ENCODE measurements around the gene DNM3. TPM values are rescaled to one million over a fixed set of nuclear protein-coding genes. Genes with fewer than 3 reads are reported as not detected.
A peak's percentile ranks its signal among the peaks of the same experiment; 100 is the strongest.
"Not testable (repeated sequence)": the region's sequence is repeated elsewhere in the genome, so short reads cannot be mapped to it uniquely, and the experiment has no call there.

The DNM3 gene
- polyA plus RNA-seq, 3 donors from 2014 or later = 0.52 to 1.2 (median 0.99) TPM

DNA sequence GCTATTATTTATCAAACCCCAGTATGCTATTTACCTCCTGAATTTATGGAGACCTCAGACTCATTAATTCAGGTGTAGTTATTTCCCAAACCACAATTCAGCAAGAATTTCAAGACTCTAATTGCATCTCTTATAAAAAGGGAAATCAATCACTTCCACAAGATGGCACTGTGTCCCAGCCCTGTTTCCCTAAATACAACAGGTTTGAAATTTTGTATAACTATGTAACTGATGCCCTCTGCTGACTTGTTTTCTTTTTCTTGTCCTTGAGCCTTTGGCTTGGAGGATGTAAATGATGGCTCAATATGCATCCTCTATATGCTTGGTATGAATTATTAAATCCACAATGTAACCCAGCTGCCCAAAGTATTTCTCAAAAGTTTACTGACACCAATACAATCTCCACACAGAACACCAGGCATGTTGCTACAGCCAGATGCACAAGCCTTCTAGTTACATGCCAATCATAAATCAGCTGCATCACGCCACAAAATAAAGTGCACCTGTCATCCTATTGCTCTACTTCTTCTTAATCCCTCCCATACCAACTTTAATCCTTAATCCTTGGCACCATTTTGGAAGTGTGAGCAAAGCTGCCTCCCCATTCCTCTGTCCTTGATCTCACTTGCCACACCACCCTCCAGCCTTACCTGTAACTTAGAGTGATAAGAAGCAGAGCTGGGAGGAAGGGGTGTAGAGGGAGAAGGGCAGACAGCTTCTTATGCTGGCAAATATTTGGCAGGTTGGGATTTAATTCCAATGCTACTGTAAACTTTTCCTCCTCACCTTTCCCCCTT is 588.2 kb downstream of the DNM3 start:
- no peaks in the 10 kb centered on the region for H3K9me3 Mint-ChIP-seq
- peaks cover 0 to 5% (median 0%) of the 10 kb centered on the region in 3 donors for H3K36me3 Mint-ChIP-seq
- no peak overlapping the region for H3K4me3 Mint-ChIP-seq
- peak overlapping the region in 1 of 6 donors; percentile 42 for H3K27ac Mint-ChIP-seq
- peaks cover 7 to 17% of the 10 kb centered on the region in 2 donors for H3K4me1 Mint-ChIP-seq
- peak; percentile 30 to 47 (median 35) for DNase-seq
- peaks cover 0 to under 1% (median 0%) of the 10 kb centered on the region in 3 donors for H3K27me3 Mint-ChIP-seq (ENCODE audit: low read depth in 3 of 3)

DNA sequence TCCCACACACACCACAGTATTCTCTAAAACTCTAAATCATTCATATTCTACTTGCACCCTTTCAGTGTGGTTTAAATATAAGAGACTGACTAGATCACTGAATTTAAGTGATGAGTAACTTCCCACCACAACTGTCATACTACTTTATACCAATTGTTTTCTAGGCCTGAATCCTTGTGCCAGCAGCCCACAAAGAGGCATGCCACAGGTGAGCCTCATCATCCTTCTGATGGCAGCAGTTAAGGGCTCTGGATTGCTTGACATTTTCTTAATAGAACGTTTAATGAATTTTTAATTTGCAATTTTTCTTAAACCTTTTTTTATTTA is 588.8 kb downstream of the DNM3 start:
- DNase-seq = no peak
- Mint-ChIP-seq H3K36me3 (peaks cover 0 to 5% (median 0%) of the 10 kb centered on the region in 3 donors), H3K9me3 (no peaks in the 10 kb centered on the region), H3K27me3 (ENCODE audit: low read depth in 3 of 3) (peaks cover 0 to 1% (median 0%) of the 10 kb centered on the region in 3 donors), H3K4me3 (no peak overlapping the region), H3K27ac (no peak overlapping the region), H3K4me1 (peaks cover 7 to 19% of the 10 kb centered on the region in 2 donors)

DNA sequence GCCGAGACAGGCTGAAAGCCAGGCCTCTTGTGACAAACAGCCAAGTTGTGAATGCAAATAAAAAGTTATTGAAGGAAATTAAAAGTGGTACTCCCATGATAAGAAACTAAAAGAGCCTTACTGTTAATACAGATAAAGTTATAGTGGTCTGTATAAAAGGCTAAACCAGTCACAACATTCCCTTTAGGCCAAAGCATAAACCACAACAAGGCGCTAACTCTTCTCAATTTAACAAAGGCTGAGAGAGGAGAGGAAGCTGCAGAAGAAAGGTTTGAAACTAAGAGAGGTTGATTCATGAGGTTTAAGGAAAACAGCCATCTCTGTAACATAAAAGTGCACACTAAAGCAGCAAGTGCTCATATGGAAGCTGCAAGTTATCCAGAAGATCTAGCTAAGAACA is 589.9 kb downstream of the DNM3 start:
- H3K4me1 Mint-ChIP-seq = peaks cover 7 to 19% of the 10 kb centered on the region in 2 donors
- H3K27me3 Mint-ChIP-seq (ENCODE audit: low read depth in 3 of 3) = peaks cover 0 to 1% (median 1%) of the 10 kb centered on the region in 3 donors
- DNase-seq = no peak
- H3K36me3 Mint-ChIP-seq = peaks cover 0 to 5% (median 0%) of the 10 kb centered on the region in 3 donors
- peaks cover 0 to 2% (median 0%) of the 10 kb centered on the region in 6 donors for H3K9me3 Mint-ChIP-seq
- H3K27ac Mint-ChIP-seq = no peak overlapping the region
- H3K4me3 Mint-ChIP-seq = no peak overlapping the region

DNA sequence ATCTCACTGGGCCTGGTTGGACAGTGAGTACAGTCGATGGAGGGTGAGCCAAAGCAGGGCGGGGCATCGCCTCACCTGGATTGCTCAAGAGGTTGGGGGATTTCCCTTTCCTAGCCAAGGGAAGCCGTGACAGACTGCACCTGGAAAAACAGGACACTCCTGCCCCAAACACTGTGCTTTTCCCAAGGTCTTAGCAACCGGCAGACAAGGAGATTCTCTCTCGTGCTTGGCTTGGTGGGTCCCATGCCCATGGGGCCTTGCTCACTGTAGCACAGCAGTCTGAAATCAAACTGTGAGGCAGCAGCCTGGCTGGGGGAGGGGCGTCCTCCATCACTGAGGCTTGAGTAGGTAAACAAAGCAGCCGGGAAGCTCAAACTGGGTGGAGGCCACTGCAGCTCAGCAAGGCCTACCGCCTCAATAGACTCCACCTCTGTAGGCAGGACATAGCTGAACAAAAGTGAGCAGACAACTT is 590.5 kb downstream of the DNM3 start:
- Mint-ChIP-seq H3K9me3 (peaks cover 0 to 2% (median 0%) of the 10 kb centered on the region in 6 donors), H3K27ac (no peak overlapping the region), H3K4me1 (peaks cover 7 to 19% of the 10 kb centered on the region in 2 donors), H3K4me3 (no peak overlapping the region), H3K27me3 (ENCODE audit: low read depth in 3 of 3) (peaks cover 0 to 2% (median 1%) of the 10 kb centered on the region in 3 donors), H3K36me3 (peaks cover 0 to 5% (median 0%) of the 10 kb centered on the region in 3 donors)
- DNase-seq = no peak

DNA sequence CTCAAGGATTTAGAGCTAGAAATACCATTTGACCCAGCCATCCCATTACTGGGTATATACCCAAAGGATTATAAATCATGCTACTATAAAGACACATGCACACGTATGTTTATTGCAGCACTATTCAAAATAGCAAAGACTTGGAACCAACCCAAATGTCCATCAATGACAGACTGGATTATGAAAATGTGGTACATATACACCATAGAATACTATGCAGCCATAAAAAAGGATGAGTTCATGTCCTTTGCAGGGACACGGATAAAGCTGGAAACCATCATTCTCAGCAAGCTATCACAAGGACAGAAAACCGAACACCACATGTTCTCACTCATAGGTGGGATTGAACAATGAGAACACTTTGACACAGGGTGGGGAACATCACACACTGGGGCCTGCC is 595.9 kb downstream of the DNM3 start:
- not testable (repeated sequence) for H3K27me3 Mint-ChIP-seq (ENCODE audit: low read depth in 3 of 3); H3K27ac Mint-ChIP-seq; H3K9me3 Mint-ChIP-seq; H3K4me3 Mint-ChIP-seq; DNase-seq; H3K36me3 Mint-ChIP-seq
- H3K4me1 Mint-ChIP-seq = peaks cover 21 to 42% of the 10 kb centered on the region in 2 donors

DNA sequence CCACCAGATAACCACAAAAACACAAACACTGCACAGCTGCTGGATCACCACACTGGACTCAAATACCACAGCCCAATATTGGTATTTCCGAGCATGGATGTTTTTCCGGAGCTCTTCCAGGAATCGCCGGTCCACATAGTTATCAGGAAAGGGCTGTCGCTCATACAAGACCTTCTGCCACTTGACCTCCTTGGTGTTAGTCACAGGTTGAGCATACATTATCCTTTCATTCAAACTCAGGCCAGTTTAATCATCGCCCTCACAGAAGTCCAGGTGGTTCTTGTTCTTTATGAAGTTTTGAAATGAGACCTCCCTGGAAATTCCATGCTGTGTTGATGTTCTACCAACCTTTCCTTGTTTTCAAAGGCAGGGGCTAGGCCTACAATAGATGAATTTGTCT is 601.1 kb downstream of the DNM3 start:
- peak overlapping the region in 4 of 6 donors; percentile 43 to 88 (median 68) for H3K27ac Mint-ChIP-seq
- DNase-seq = no peak
- H3K4me3 Mint-ChIP-seq = peak overlapping the region; percentile 41 to 96 (median 61)
- H3K27me3 Mint-ChIP-seq (ENCODE audit: low read depth in 3 of 3) = no peaks in the 10 kb centered on the region
- H3K36me3 Mint-ChIP-seq = peaks cover 0 to 7% (median 6%) of the 10 kb centered on the region in 3 donors
- peaks cover 43 to 59% of the 10 kb centered on the region in 2 donors for H3K4me1 Mint-ChIP-seq
- no peaks in the 10 kb centered on the region for H3K9me3 Mint-ChIP-seq

DNA sequence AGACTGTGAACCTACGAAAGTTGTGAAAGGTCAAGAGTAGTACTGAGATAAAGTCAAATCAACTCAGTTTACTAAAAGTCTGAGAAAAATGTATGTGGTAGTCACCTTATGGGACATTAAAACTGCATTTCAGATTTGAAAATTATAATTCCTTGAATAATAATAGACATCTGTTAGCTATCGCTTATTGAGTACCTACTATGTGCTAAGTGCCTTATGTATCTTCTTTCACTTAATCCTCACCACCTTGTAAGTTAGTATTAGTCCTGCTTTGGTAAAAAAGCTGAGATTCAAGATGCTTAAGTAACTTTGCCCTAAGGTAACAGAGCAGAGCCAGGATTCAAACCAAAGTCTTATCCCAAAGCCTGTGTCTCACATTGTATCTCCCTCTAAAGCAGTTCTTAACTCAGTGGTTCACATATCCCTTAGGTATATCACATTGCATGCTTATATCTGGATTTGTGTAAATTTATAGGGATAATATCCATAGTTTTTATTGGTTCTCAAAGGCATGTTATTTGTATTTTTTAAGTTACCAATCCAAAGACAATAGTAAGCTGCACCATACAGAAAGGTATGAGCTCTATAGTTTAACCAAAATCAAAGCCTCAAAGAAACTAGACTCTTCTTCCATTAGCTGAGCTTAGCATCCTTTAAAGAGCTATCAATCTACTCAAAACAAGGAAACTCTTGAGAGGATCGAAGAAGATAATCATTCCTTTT is 601.7 kb downstream of the DNM3 start:
- H3K36me3 Mint-ChIP-seq = peaks cover 0 to 7% (median 6%) of the 10 kb centered on the region in 3 donors
- peak overlapping the region; percentile 87 to 95 (median 93) for H3K27ac Mint-ChIP-seq
- H3K4me1 Mint-ChIP-seq = peaks cover 43 to 59% of the 10 kb centered on the region in 2 donors
- DNase-seq = no peak
- no peaks in the 10 kb centered on the region for H3K9me3 Mint-ChIP-seq
- peak overlapping the region; percentile 94 to 96 (median 96) for H3K4me3 Mint-ChIP-seq
- H3K27me3 Mint-ChIP-seq (ENCODE audit: low read depth in 3 of 3) = peaks cover 0 to 2% (median 0%) of the 10 kb centered on the region in 3 donors

DNA sequence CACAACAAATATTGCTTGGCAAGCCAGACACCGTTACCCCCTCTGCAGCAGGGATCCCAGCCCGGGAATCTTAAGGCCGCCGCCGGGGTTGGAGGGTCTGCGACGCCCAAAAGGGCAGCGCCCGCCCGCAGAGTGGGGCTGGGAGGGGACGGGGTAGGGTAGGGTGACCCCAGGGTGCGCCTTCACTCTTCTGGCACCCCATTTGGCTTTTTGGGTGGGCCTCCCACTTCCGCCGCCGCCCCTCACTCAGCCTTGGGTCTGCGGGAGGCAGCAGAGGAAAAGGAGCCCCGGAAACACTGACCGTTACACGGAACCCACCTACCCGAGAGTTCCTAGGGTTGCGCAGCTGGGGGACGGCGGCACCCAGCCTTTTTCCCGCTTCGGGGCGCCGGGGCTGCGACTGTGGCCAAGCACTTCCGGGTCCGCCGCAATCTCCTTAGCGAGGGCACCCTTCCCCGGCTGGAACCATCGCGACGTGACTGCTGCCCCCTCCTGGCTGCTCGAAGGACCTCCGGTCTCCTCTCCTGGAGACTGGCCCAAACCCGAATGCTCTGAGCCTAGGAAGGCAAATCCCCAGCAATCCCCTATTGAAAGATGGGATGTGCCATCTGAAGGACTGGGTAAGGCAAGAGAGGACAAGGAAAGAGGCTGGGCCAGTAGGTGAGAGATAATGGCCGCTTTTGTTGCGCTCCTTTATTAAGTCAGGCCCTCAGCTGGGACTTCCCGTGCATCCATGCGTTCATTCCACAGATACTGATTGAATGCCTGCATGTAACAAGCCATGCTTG is 602.6 kb downstream of the DNM3 start, which contains the start of gene PIGC:
PIGC (minus strand) TSS at position 404 of the 788 bp plus-strand sequence. CDS start 1,447 bp downstream, outside the sequence.
- H3K36me3 Mint-ChIP-seq = peaks cover 0 to 7% (median 6%) of the 10 kb centered on the region in 3 donors
- H3K27me3 Mint-ChIP-seq (ENCODE audit: low read depth in 3 of 3) = peaks cover 0 to 2% (median 0%) of the 10 kb centered on the region in 3 donors
- no peaks in the 10 kb centered on the region for H3K9me3 Mint-ChIP-seq
- peak within 1 kb of the TSS; percentile 94 to 96 (median 96) for H3K4me3 Mint-ChIP-seq
- H3K4me1 Mint-ChIP-seq = peaks cover 43 to 54% of the 10 kb centered on the region in 2 donors
- peak within 1 kb of the TSS; percentile 87 to 95 (median 93) for H3K27ac Mint-ChIP-seq
- peak; percentile 85 to 88 (median 87) for DNase-seq

DNA sequence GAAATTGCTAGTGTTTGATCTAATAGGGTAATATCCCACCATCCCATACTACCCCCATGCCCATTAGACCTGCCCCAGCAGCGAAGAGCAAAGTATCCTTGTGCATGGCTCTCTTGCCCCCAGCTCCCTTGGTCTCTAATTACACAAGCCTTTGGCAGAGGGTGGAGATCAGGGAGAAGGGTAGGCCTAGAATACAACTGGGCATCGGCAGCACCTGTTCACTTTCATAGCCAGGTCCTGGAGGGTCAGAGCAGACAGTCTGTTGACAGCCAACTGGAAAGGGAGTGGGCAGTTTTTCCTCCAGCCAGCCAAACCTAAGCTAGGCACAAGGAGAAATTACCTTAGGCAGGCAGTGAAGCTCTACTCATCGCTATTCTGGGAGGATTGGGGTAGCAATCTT is 605.2 kb downstream of the DNM3 start:
- H3K4me1 Mint-ChIP-seq = peaks cover 30 to 39% of the 10 kb centered on the region in 2 donors
- no peaks in the 10 kb centered on the region for H3K9me3 Mint-ChIP-seq
- H3K27ac Mint-ChIP-seq = peak overlapping the region in 1 of 6 donors; percentile 8
- no peak for DNase-seq
- H3K27me3 Mint-ChIP-seq (ENCODE audit: low read depth in 3 of 3) = peaks cover 0 to 2% (median 0%) of the 10 kb centered on the region in 3 donors
- H3K36me3 Mint-ChIP-seq = peaks cover 0 to 7% (median 6%) of the 10 kb centered on the region in 3 donors
- no peak overlapping the region for H3K4me3 Mint-ChIP-seq

DNA sequence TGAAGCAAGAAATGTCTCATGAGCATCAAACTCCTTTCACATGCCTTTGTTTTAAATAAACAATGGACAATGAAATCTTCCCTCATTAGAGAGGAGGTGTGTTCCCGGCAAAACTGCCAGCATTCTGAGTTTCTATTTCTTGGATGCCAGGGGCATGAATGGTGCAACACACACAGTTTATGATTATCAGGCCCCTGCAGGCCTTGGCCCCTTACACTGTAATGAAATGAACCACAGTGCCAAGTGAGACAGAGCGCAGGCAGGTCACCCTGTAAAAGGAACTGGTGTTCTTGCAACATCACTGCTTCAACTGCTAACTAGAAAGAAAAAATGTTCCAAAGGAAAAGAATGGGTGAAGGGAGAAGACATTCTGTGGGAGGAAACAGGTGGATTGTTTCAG is 606.3 kb downstream of the DNM3 start:
- DNase-seq = no peak
- Mint-ChIP-seq H3K4me1 (peaks cover 19 to 28% of the 10 kb centered on the region in 2 donors), H3K4me3 (no peak overlapping the region), H3K9me3 (no peaks in the 10 kb centered on the region), H3K27me3 (ENCODE audit: low read depth in 3 of 3) (peaks cover 0 to 4% (median 0%) of the 10 kb centered on the region in 3 donors), H3K27ac (no peak overlapping the region), H3K36me3 (no peaks in the 10 kb centered on the region)

DNA sequence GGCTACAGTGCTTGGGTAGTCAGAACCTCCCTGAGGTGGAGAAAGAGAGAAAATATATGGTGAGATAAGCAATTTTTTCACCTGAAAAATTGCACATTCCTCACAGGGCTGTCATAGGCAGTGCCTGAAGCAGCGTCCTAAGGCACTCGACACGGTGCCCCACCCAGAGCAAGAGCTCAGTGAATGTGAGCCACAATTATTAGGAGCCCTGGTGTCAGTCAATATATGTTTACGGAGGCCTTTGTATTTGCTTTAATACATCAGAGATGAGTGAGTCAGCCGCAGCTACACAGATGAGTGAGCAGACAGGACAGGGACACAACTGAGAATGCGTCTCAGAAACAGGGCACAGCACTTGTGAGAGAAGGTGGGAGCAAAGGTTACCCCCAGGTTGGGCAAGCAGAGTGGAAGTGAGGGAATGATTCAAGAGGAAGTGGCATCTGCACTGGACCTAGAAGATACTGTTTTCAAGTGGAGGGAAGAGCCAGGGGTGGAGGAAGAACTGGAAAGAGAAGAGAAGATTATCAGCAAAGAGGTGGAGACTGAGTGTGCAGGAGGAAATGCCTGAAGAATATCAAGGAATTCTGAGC is 607.8 kb downstream of the DNM3 start:
- Mint-ChIP-seq H3K9me3 (no peaks in the 10 kb centered on the region), H3K36me3 (no peaks in the 10 kb centered on the region), H3K27ac (no peak overlapping the region), H3K4me1 (peaks cover 6 to 14% of the 10 kb centered on the region in 2 donors), H3K4me3 (no peak overlapping the region), H3K27me3 (ENCODE audit: low read depth in 3 of 3) (peaks cover 0 to 4% (median 0%) of the 10 kb centered on the region in 3 donors)
- DNase-seq = no peak

DNA sequence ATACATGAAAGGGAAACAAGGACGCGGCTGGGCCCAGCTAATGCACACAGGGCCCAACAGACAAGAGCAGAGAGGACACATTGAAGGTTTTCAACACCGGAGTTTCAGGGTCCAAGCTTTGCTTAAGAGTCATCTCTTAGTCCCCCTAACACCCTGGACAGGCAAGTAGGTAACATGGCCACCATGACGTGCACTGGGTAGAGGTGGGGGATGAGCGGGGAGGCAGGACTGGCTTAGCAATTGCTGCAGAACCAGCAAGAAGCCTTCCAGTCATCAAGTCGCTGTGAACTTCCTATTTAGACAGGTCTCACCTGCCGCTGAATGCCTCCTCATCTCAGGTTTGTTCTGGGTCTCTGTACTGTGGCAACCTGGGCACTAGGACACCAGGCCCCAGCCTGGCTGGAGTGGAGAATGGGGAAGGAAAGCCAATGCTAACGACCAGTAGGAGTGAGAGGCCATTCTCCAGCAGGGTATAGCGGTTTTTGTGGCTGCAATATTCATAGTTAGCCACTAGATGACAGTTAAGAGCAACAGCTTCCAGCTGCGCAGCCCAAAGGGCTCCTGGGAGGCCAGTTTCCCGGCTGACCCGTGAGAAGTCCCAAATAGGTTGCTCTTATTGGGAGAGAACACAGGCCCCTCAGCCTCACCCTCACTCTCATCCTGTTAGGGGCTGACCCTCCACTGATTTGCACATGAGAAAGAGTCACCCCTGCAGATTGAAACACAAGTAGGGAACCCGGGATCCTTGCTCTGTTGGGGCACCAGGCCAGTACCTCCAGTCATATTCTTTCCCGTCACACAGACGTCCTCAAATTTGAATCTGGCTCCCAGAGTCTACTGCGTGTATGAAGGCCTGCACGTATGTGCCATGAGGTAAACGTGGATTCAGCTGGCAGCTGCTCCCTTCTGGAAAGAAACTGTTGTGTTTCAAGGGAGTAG is 608.6 kb downstream of the DNM3 start:
- no peak overlapping the region for H3K27ac Mint-ChIP-seq
- H3K4me1 Mint-ChIP-seq = peaks cover 2 to 8% of the 10 kb centered on the region in 2 donors
- H3K4me3 Mint-ChIP-seq = no peak overlapping the region
- peaks cover 0 to 4% (median 0%) of the 10 kb centered on the region in 3 donors for H3K27me3 Mint-ChIP-seq (ENCODE audit: low read depth in 3 of 3)
- no peaks in the 10 kb centered on the region for H3K9me3 Mint-ChIP-seq
- no peaks in the 10 kb centered on the region for H3K36me3 Mint-ChIP-seq
- DNase-seq = peak; percentile 30 to 34 (median 32)

Measured in immature natural killer cell (primary cell).